Measurements from ENCODE around the gene TP53RK.
"Not testable (repeated sequence)": the region's sequence is repeated elsewhere in the genome, so short reads cannot be mapped to it uniquely, and the experiment has no call there.

TP53RK gene

GRCh38 chr20:46678516-46678915, 10.7 kb downstream of the TP53RK start:
- TF ChIP-seq, protein P1, sequence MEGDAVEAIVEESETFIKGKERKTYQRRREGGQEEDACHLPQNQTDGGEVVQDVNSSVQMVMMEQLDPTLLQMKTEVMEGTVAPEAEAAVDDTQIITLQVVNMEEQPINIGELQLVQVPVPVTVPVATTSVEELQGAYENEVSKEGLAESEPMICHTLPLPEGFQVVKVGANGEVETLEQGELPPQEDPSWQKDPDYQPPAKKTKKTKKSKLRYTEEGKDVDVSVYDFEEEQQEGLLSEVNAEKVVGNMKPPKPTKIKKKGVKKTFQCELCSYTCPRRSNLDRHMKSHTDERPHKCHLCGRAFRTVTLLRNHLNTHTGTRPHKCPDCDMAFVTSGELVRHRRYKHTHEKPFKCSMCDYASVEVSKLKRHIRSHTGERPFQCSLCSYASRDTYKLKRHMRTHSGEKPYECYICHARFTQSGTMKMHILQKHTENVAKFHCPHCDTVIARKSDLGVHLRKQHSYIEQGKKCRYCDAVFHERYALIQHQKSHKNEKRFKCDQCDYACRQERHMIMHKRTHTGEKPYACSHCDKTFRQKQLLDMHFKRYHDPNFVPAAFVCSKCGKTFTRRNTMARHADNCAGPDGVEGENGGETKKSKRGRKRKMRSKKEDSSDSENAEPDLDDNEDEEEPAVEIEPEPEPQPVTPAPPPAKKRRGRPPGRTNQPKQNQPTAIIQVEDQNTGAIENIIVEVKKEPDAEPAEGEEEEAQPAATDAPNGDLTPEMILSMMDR (IDR thresholded peaks at IDR 0.05; ENCODE audit: borderline replicate concordance, insufficient read depth, low read depth, low read length), result no peak
- no peak overlapping the region for H3K4me3 ChIP-seq (ENCODE audit: low read depth, low read length)

GRCh38 chr20:46677608-46678007, 11.6 kb downstream of the TP53RK start:
- TF ChIP-seq, protein P1 (IDR thresholded peaks at IDR 0.05; ENCODE audit: borderline replicate concordance, insufficient read depth, low read depth, low read length), result no peak

DNA sequence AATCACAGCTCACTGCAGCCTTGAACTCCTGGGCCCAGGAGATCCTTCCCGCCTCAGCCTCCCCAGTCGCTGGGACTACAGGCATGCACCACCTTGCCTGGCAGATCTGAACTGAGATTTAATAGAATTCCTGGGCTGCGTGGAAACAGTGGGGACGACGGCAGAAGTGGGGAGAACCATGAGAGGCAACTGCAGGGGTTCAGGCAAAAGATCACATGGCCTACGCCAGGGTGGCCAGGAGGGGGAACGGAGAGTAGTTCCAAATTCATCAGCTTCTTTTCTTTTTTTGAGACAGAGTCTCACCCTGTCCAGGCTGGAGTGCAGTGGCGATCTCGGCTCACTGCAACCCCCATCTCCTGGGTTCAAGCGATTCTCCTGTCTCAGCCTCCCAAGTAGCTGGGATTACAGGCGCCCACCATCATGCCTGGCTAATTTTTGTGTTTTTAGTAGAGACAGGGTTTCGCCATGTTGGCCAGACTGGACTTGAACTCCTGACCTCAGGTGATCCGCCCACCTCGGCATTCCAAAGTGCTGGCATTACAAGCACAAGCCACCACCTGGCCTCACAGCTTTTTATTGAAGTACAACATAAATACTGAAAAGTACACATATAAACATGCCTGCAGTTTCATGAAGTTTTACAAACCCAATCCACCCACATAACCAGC, 12.5 kb downstream of the TP53RK start:
- not testable (repeated sequence) for H3K4me3 ChIP-seq (ENCODE audit: low read depth, low read length)

More at GRCh38 chr20:46677608-46678007, 11.6 kb downstream of the TP53RK start:
- no peak overlapping the region for H3K4me3 ChIP-seq (ENCODE audit: low read depth, low read length)

- no peak overlapping the region for H3K4me3 ChIP-seq (ENCODE audit: low read depth, low read length)
- TF ChIP-seq, protein P1 (IDR thresholded peaks at IDR 0.05; ENCODE audit: borderline replicate concordance, insufficient read depth, low read depth, low read length), result no peak
Measured at GRCh38 chr20:46674253-46675083, 14.8 kb downstream of the TP53RK start.

DNA sequence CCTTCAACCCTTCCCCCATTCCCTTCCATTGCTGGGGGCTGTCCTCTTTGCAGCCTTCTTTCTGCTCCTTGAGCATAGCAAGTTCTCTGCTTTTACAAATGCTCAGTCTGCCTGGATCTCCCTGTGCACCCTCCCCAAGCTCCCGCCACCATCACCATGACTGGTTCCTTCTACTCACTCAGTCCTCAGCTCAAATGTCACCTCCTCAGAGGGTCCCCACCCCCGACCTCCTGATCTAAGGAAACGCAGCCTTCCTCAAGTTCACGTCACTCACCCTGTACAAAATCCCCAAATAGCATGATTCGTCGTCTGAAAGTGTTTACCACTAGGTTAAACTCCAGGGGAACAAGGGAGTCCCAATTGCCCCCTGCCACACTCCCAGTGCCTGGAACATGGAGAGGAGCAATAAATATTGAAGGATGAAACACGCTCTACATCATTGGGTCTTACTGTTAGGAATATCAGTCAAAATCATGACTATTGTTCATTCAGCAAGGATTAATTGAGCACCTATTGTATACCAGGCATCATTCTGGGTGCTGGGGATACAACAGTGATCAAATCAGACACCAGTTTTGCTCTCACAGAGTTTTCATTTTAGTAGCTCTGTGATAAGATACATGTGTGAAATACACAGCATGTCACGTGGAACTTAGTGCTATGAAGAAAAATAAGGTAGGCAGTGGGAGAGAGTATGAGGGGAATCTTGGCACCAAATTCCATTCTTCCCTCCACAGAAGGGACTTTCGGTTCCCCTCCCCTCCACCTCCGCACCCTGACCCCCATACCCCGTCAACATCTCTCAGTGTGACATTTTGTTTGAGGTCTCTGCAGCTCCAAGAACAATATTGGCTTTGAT, 15.6 kb downstream of the TP53RK start:
- no peak overlapping the region for H3K4me3 ChIP-seq (ENCODE audit: low read depth, low read length)
- TF ChIP-seq, protein P1 (IDR thresholded peaks at IDR 0.05; ENCODE audit: borderline replicate concordance, insufficient read depth, low read depth, low read length), result no peak

DNA sequence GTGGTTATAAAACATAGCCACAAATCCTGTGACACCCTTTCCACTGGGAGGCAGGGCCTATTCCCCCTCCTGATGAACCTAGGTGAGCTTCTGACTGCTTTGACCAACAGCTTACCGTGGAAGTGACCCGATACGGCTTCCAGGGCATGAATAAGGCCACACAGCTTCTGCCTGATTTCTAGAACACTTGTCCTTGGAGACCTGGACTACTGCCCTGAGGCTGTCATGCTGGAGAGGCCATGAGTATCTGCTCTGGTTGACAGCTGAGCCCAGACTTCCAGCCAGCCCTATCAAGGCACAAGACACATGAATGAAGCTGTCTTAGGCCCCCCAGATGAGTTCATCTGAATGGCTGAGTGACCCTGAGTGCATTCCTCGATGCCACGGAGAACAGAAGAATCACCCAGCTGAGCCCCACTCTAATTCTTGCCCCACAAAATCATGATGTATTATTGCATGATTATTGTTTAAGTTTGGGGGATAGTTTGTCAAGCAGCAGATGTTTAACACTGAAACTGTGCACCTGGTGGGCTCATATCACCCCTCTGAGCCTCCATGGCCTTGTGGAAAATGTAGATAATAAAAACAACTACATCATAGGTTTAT, 16.6 kb downstream of the TP53RK start:
- no peak overlapping the region for H3K4me3 ChIP-seq (ENCODE audit: low read depth, low read length)
- TF ChIP-seq, protein P1 (IDR thresholded peaks at IDR 0.05; ENCODE audit: borderline replicate concordance, insufficient read depth, low read depth, low read length), result no peak
